Measurements from ENCODE around the gene NF1.

Gene NF1

GRCh38 chr17:31394544-31394943 is 299.8 kb downstream of the NF1 start:
- Histone ChIP-seq H3K9ac (ENCODE audit: low read length) (no peak overlapping the region), H3K4me2 (ENCODE audit: low read depth, low read length) (no peak overlapping the region), H4K20me1 (ENCODE audit: insufficient read depth, low read length) (no peaks in the 10 kb centered on the region), H3K27me3 (replicated peaks; ENCODE audit: insufficient read depth, low read length) (peaks cover 19% of the 10 kb centered on the region; the same call in 1 of the 2 replicates), H3K27ac (ENCODE audit: low read length) (no peak overlapping the region), H3K4me3 (ENCODE audit: low read length) (no peak overlapping the region), H2AFZ (ENCODE audit: low read length) (no peak overlapping the region), H3K79me2 (ENCODE audit: low read length) (no peaks in the 10 kb centered on the region), H3K4me1 (ENCODE audit: low read length) (no peaks in the 10 kb centered on the region), H3K36me3 (replicated peaks; ENCODE audit: insufficient read depth, low read length) (no peaks in the 10 kb centered on the region), H3K9me3 (replicated peaks; ENCODE audit: insufficient read depth, low read length) (no peaks in the 10 kb centered on the region), H3F3A (ENCODE audit: insufficient read depth, low read length) (no peaks in the 10 kb centered on the region), H3K9me2 (replicated peaks; ENCODE audit: insufficient read depth, low read length) (no peaks in the 10 kb centered on the region)
- TF ChIP-seq CTCF (IDR thresholded peaks at IDR 0.05; ENCODE audit: low read length), result no peak
- TF ChIP-seq EZH2 (optimal IDR thresholded peaks at IDR 0.05; ENCODE audit: low read depth, low read length), result no peak
- TF ChIP-seq EZH2phosphoT487 (IDR thresholded peaks at IDR 0.05; ENCODE audit: low read length), result no peak
- peak; percentile 59 for DNase-seq

- Histone ChIP-seq H3K79me2 (ENCODE audit: low read length) (no peaks in the 10 kb centered on the region), H3K9ac (ENCODE audit: low read length) (no peak overlapping the region), H3K27me3 (replicated peaks; ENCODE audit: insufficient read depth, low read length) (peaks cover 22% of the 10 kb centered on the region), H3K4me2 (ENCODE audit: low read depth, low read length) (no peak overlapping the region), H3F3A (ENCODE audit: insufficient read depth, low read length) (no peaks in the 10 kb centered on the region), H3K27ac (ENCODE audit: low read length) (no peak overlapping the region), H4K20me1 (ENCODE audit: insufficient read depth, low read length) (no peaks in the 10 kb centered on the region), H3K36me3 (replicated peaks; ENCODE audit: insufficient read depth, low read length) (no peaks in the 10 kb centered on the region), H3K4me1 (ENCODE audit: low read length) (no peaks in the 10 kb centered on the region), H2AFZ (ENCODE audit: low read length) (no peak overlapping the region), H3K9me2 (replicated peaks; ENCODE audit: insufficient read depth, low read length) (no peaks in the 10 kb centered on the region), H3K4me3 (ENCODE audit: low read length) (no peak overlapping the region), H3K9me3 (replicated peaks; ENCODE audit: insufficient read depth, low read length) (no peaks in the 10 kb centered on the region)
- TF ChIP-seq CTCF (IDR thresholded peaks at IDR 0.05; ENCODE audit: low read length), result no peak
- no peak for DNase-seq
These were observed 302.6 kb downstream of the NF1 start for GRCh38 chr17:31397256-31397939.

- Histone ChIP-seq H2AFZ (ENCODE audit: low read length) (no peak overlapping the region), H3K27ac (ENCODE audit: low read length) (no peak overlapping the region), H3K9me2 (replicated peaks; ENCODE audit: insufficient read depth, low read length) (no peaks in the 10 kb centered on the region), H3K9me3 (replicated peaks; ENCODE audit: insufficient read depth, low read length) (no peaks in the 10 kb centered on the region), H3K79me2 (ENCODE audit: low read length) (no peaks in the 10 kb centered on the region), H4K20me1 (ENCODE audit: insufficient read depth, low read length) (no peaks in the 10 kb centered on the region), H3K9ac (ENCODE audit: low read length) (no peak overlapping the region), H3K36me3 (replicated peaks; ENCODE audit: insufficient read depth, low read length) (no peaks in the 10 kb centered on the region), H3K4me3 (ENCODE audit: low read length) (no peak overlapping the region), H3K4me1 (ENCODE audit: low read length) (no peaks in the 10 kb centered on the region), H3K27me3 (replicated peaks; ENCODE audit: insufficient read depth, low read length) (peaks cover 17% of the 10 kb centered on the region), H3F3A (ENCODE audit: insufficient read depth, low read length) (no peaks in the 10 kb centered on the region), H3K4me2 (ENCODE audit: low read depth, low read length) (no peak overlapping the region)
- DNase-seq, result no peak
- TF ChIP-seq EZH2 (optimal IDR thresholded peaks at IDR 0.05; ENCODE audit: low read depth, low read length), result no peak
- TF ChIP-seq EZH2phosphoT487 (IDR thresholded peaks at IDR 0.05; ENCODE audit: low read length), result no peak
- TF ChIP-seq CTCF (IDR thresholded peaks at IDR 0.05; ENCODE audit: low read length), result no peak
These were observed 303.9 kb downstream of the NF1 start for GRCh38 chr17:31398381-31399311.
